GM15510 (cell line): Measurements from ENCODE around the gene TACR1.

ENCODE experiments used
- POLR2A ChIP-seq: IDR thresholded peaks from 3 replicates; pipeline ENCODE4 v1.6.1; 2011; ENCODE audit warnings: borderline replicate concordance; ENCODE audit not compliant: insufficient read length; ENCODE audit errors: extremely low read depth

The TACR1 gene

DNA sequence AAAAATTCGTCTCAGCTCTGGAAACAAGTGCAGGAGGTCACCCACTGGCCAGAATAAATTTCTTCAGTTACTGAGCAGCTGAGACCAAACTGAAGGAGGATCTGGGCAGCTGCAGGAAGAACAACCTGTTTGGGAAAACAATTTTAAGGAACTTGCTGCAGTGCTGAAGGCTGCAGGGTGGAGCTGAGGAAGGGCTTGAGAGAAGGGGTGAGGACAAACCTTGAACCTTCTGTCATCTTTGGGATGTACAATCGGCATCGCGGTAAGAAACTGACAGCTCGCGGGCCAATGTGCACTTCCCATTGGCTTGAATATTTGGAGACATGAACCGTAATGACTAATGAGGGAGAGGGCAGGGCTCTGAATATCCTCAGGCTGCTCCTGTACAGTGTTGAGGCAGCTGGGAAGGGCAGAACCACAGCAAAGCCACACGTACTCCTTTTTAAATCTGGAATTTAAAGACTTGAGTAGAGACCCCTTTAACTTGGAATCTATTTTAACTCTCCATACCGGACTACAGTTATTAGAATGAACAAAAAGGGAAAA, 90.3 kb downstream of the TACR1 start:
- TF ChIP-seq POLR2A, result no peak

- no peak for TF ChIP-seq POLR2A
These were observed 97.3 kb downstream of the TACR1 start for GRCh38 chr2:75102011-75102410.

DNA sequence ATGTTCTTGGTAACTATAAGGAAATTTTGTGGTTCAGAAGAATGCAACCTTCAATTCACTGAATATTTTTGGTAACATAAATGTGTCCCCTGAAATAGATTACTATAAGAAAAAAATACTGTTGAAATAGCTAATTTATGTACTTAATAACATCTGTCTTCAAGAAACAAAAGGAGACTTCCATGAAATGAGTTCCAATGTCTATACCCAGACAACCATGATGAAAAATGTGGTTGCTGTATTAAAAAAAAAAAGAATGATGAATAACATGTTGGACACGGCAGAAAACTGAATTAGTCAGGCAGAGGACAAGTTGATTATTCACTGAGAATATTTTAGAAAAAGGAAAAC, 98.5 kb downstream of the TACR1 start:
- TF ChIP-seq POLR2A, result no peak

- TF ChIP-seq POLR2A, result no peak
These were observed 99.1 kb downstream of the TACR1 start for GRCh38 chr2:75100011-75100800.

- no peak for TF ChIP-seq POLR2A
These were observed 99.8 kb downstream of the TACR1 start for GRCh38 chr2:75099521-75099922.

GRCh38 chr2:75098856-75099255, 100.5 kb downstream of the TACR1 start:
- no peak for TF ChIP-seq POLR2A

GRCh38 chr2:75097831-75098230, 101.5 kb downstream of the TACR1 start:
- TF ChIP-seq POLR2A, result no peak

- no peak for TF ChIP-seq POLR2A
These were observed 104.9 kb downstream of the TACR1 start for GRCh38 chr2:75094405-75094804.

DNA sequence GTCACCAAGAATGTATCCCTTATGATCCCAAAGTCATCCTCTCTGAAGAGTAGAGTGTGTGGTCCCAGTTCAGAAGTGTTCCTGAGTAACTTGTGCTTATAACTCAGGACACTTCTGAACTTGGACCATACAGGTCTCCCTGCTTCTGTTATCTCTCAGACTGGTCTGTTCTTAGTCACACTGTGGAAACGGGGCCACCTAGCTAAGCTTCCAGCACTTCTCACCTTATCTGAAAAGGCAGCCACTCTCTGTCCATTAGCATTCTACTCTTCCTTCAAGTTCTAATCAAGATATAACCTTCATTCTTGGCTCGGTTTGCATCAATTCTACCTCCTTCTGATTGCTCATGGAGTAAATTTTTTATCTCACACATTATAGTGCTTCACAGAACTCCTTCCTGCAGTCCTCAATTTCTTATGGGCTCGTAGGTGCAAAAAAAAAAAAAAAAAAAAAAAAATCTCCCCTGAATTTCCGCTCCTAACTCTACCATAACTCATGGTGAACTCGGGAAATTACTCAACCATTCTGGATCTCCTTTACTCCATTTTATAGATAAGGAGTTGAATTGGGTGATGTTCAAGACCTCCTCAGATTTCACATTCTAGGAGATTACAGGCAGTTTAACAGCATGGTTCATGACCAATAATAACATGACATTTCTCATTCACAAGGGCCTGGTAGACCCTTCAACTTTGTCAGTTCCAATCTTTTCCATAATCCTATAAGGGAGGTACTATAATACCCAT, 108.4 kb downstream of the TACR1 start:
- TF ChIP-seq POLR2A, result no peak

DNA sequence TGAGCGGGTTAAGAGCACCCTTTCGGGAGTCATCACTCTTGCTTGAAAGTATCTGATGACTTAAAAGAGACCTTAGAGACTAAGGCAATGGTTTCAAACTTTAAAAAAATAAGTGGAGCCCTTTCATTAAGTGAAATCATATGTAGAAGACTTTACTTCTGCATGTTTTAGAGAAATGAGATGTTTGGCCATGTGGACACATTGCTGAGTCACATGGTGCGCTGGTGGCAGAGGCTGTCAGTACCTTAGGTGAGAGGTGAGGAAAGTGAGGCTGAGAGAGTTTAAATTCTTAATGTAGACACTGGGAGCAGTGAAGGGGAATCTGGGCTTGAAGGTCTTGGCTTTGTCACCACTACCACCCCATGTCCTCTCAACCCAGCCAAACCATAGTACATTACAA, 109.8 kb downstream of the TACR1 start:
- TF ChIP-seq POLR2A, result no peak

DNA sequence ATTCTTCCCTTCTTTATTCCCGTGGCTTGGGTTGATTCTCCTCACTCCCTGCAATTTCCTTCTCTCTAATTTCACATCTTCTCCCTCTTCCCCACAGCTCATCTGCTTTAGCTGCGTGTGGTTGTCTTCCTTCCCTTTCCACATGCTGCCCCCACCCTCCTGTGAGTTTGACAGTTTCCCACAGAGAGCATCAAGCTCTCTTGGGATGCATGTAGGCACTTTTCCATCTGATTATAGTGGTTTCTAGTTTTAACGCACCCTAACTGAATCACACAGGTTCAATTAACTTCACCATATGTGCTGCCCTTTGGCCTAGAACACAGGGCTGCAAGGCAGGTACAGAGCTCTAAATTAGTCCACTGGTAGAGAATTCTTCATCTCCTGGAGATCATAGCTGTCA, 110.5 kb downstream of the TACR1 start:
- no peak for TF ChIP-seq POLR2A

- TF ChIP-seq POLR2A, result no peak
These were observed 111.6 kb downstream of the TACR1 start for GRCh38 chr2:75087736-75088135.

DNA sequence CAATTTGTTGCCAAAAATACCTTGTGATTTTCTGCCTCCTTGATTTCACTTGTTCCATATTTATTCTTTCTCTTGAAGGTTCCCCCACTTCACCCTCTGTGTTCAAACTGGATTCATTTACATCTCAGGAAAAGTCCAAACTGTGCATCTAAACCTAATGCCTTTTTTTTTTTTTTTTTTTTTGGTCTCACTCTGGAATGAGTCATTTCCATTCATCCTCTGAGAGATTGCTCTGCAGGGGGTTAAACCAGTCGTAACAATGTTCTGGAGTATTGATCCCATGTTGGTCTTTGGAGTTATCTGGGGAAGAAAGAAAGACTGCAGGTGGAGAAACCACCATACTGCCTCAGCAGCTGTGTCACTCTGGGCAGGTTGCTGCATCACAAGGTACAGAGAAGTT, 119.7 kb downstream of the TACR1 start:
- TF ChIP-seq POLR2A, result no peak

GRCh38 chr2:75077909-75078308, 121.4 kb downstream of the TACR1 start:
- TF ChIP-seq POLR2A, result no peak

DNA sequence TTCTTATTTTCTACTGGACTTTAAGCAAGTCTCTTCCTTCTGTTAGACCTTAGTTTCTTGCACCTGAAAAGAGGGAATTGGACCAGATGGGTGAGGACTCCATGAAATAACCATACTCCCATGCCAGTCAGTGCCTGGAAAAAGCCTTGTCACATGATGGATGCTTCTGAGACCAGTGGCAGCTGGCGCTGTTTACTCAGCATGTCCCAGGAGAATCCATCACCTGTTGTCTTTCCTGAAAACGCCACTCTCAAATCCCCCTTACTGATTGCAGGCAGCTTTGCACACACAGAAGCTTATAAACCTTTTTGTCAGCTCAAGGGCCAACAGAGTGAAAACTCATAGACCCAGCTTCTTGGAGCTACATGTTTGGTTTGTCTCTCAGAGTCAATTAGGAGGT, 123.2 kb downstream of the TACR1 start:
- TF ChIP-seq POLR2A, result no peak

DNA sequence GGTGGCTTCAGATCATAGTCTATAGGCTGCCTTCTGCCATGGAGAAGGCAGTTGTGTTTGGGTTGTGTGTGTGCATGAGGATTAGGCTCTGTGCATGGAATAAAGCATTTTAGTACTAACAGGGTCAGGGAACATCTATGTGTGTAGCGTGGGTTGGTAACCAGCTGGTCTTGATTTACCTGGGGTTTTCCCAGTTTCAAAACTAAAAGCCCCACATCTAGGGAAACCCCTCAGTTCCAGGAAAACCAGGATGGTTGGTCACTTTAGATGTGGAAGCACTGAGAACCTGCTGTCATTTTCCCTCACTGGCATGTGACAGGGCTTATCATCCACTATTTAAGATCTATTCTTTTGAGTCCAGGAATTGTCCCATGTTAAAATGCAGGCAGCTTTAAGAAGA, 124.6 kb downstream of the TACR1 start:
- TF ChIP-seq POLR2A, result no peak
